Measurements from ENCODE around the gene PGAP1. TPM values are rescaled to one million over a fixed set of nuclear protein-coding genes. Genes with fewer than 3 reads are reported as not detected.

Gene PGAP1
- total RNA-seq, 1 experiment from 2014 or later, result 7.1 TPM

GRCh38 chr2:196840171-196840570 is 86.3 kb downstream of the PGAP1 start:
- TF ChIP-seq ZNF274 (IDR thresholded peaks at IDR 0.05; ENCODE audit: low read depth, low read length) (no peak), POLR2AphosphoS5 (IDR thresholded peaks at IDR 0.05; ENCODE audit: low read depth, low read length) (no peak), ELF1 (IDR thresholded peaks at IDR 0.05; ENCODE audit: borderline replicate concordance, low read depth) (no peak), POLR2A (IDR thresholded peaks at IDR 0.05; ENCODE audit: borderline replicate concordance, extremely low read depth, insufficient read depth, insufficient read length) (no peak), CEBPB (IDR thresholded peaks at IDR 0.05; ENCODE audit: low read depth) (no peak), CTCF (IDR thresholded peaks at IDR 0.05 in 2 of 3, conservative IDR thresholded peaks at IDR 0.05 in 1 of 3; ENCODE audit: borderline replicate concordance in 1 of 3, insufficient read depth in 1 of 3, low read depth in 2 of 3, low read length in 2 of 3) (no peak), ATF3 (IDR thresholded peaks at IDR 0.05) (no peak), SRF (IDR thresholded peaks at IDR 0.05; ENCODE audit: low read depth) (no peak), ZFX (IDR thresholded peaks at IDR 0.05) (no peak), YY1 (IDR thresholded peaks at IDR 0.05; ENCODE audit: extremely low read depth, insufficient replicate concordance, low read depth, low read length) (no peak), ZBTB33 (IDR thresholded peaks at IDR 0.05; ENCODE audit: extremely low read depth, insufficient replicate concordance, low read length) (no peak), JUND (IDR thresholded peaks at IDR 0.05) (no peak), EZH2 (IDR thresholded peaks at IDR 0.05) (no peak), MAX (IDR thresholded peaks at IDR 0.05) (no peak)
- Histone ChIP-seq H3K9ac (ENCODE audit: low read length) (no peak overlapping the region), H3K79me2 (ENCODE audit: insufficient read depth, low read length) (no peaks in the 10 kb centered on the region), H3K4me3 (replicated peaks in 1 of 2; ENCODE audit: low read depth in 1 of 2, low read length in 2 of 2) (no peak overlapping the region), H3K9me2 (ENCODE audit: insufficient read depth) (no peaks in the 10 kb centered on the region), H3K27me3 (ENCODE audit: insufficient read depth, low read length) (no peaks in the 10 kb centered on the region), H4K20me1 (ENCODE audit: insufficient read depth) (no peaks in the 10 kb centered on the region), H3K9me3 (ENCODE audit: control insufficient read depth in 1 of 2, insufficient read depth in 1 of 2, low read depth in 1 of 2, low read length in 2 of 2) (no peaks in the 10 kb centered on the region), H3K36me3 (ENCODE audit: control insufficient read depth in 1 of 2, insufficient read depth in 2 of 2, low read length in 2 of 2) (no peaks in the 10 kb centered on the region; a peak in 2 of 4 replicates), H3K4me2 (ENCODE audit: low read length) (no peak overlapping the region), H3K4me1 (ENCODE audit: control insufficient read depth in 1 of 2, insufficient read depth in 2 of 2, low read length in 2 of 2) (no peaks in the 10 kb centered on the region), H2AFZ (ENCODE audit: low read depth, low read length, poor library complexity, severe bottlenecking) (no peak overlapping the region), H3K27ac (ENCODE audit: low read depth, low read length) (no peak overlapping the region)
- ATAC-seq (no peak), DNase-seq (ENCODE audit: low read depth, low spot score) (no peak)
- POLR2A ChIA-PET, result no interaction called here
- intact Hi-C loops (cut with micrococcal nuclease), result no loop called here
- RAD21 ChIA-PET (ENCODE audit: low non-redundant PET in 1 of 2, low total read pairs in 2 of 2, uncharacterized antibody in 2 of 2, unreplicated experiment in 2 of 2), result no interaction called here
- no TSS peak for BruUV-seq (replicated peaks)
- CTCF ChIA-PET, result no interaction called here
